ENCODE results near the gene PSME2. TPM values are rescaled to one million over a fixed set of nuclear protein-coding genes. Genes with fewer than 3 reads are reported as not detected.

PSME2 gene
- total RNA-seq, 2 experiments from 2014 or later, result 81.7 to 83.2 TPM

DNA sequence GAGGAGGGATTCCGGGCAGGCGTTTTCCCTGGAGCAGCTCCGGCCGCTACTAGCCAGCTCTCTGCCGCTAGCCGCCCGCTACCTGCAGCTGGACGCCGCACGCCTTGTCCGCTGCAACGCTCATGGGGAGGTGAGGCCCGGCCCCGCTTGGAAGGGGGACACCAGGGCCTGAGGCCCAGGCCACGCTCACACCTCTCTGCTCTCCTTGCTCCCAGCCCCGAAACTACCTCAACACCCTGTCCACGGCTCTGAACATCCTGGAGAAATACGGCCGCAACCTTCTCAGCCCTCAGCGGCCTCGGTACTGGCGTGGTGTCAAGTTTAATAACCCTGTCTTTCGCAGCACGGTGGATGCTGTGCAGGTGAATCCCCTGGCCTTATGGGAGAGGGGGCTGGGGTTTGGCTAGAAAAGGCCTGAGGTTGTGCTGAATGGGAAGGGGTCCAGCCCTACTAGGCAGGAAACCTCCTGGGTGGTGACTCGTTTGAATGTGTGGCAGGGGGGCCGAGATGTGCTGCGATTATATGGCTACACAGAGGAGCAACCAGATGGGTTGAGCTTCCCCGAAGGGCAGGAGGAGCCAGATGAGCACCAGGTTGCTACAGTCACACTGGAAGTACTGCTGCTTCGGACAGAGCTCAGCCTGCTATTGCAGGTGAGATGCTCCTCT, 1.5 kb upstream of the PSME2 start:
- no peaks in the 10 kb centered on the region for H3K9me3 ChIP-seq (ENCODE audit: control insufficient read depth in 1 of 2, insufficient read depth in 1 of 2, low read length in 2 of 2)
- H3K4me1 ChIP-seq (ENCODE audit: insufficient read depth, low read length), result peaks cover 62% of the 10 kb centered on the region
- Mint-ChIP-seq H3K36me3 (ENCODE audit: low read depth) (peaks cover 86% of the 10 kb centered on the region), H3K4me3 (peak overlapping the region; percentile 99), H3K9me3 (no peaks in the 10 kb centered on the region), H3K4me1 (ENCODE audit: low read depth) (peaks cover 58% of the 10 kb centered on the region), H3K27me3 (no peaks in the 10 kb centered on the region), H3K27ac (peak overlapping the region; percentile 90)
- peak overlapping the region; percentile 46 to 76 for H3K27ac ChIP-seq (ENCODE audit: low read depth in 1 of 2, low read length in 2 of 2)
- TF ChIP-seq, protein P1, sequence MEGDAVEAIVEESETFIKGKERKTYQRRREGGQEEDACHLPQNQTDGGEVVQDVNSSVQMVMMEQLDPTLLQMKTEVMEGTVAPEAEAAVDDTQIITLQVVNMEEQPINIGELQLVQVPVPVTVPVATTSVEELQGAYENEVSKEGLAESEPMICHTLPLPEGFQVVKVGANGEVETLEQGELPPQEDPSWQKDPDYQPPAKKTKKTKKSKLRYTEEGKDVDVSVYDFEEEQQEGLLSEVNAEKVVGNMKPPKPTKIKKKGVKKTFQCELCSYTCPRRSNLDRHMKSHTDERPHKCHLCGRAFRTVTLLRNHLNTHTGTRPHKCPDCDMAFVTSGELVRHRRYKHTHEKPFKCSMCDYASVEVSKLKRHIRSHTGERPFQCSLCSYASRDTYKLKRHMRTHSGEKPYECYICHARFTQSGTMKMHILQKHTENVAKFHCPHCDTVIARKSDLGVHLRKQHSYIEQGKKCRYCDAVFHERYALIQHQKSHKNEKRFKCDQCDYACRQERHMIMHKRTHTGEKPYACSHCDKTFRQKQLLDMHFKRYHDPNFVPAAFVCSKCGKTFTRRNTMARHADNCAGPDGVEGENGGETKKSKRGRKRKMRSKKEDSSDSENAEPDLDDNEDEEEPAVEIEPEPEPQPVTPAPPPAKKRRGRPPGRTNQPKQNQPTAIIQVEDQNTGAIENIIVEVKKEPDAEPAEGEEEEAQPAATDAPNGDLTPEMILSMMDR (IDR thresholded peaks at IDR 0.05), result no peak
- ATAC-seq (ENCODE audit: poor library complexity), result no peak
- H3K4me3 ChIP-seq (ENCODE audit: low read length), result peak overlapping the region; percentile 93
- CTCF ChIA-PET, result interaction anchor here (1.0 to 5.5 kb wide), 4 partner anchors 13 to 184 kb away, joined by 3 to 32 read pairs (median 4); partner anchors contain the start of genes DCAF11, IRF9, MDP1 and NRL
- no peaks in the 10 kb centered on the region for H3K27me3 ChIP-seq (ENCODE audit: control insufficient read depth in 1 of 2, insufficient read depth in 2 of 2, low read length in 2 of 2)
- intact Hi-C loops (cut with DNase I, micrococcal nuclease), result loop anchor here (1.0 to 5.0 kb wide), 6 partner anchors 12 to 85 kb away; partner anchors contain the start of genes GMPR2 (in 2 of the 2), IPO4 (in 2 of the 2), NEDD8 (in 2 of the 2) and IRF9 (in 1 of the 2)
- DNase-seq, result peak in 1 of 14 experiments; percentile 30
- POLR2A ChIA-PET, result interaction anchor here (1.0 to 8.1 kb wide), 13 partner anchors 8 to 294 kb away, joined by 3 to 154 read pairs (median 16); partner anchors contain the start of genes DCAF11, IPO4, IRF9 and MDP1
- H3K36me3 ChIP-seq (ENCODE audit: insufficient read depth, low read length), result peaks cover 69% of the 10 kb centered on the region

DNA sequence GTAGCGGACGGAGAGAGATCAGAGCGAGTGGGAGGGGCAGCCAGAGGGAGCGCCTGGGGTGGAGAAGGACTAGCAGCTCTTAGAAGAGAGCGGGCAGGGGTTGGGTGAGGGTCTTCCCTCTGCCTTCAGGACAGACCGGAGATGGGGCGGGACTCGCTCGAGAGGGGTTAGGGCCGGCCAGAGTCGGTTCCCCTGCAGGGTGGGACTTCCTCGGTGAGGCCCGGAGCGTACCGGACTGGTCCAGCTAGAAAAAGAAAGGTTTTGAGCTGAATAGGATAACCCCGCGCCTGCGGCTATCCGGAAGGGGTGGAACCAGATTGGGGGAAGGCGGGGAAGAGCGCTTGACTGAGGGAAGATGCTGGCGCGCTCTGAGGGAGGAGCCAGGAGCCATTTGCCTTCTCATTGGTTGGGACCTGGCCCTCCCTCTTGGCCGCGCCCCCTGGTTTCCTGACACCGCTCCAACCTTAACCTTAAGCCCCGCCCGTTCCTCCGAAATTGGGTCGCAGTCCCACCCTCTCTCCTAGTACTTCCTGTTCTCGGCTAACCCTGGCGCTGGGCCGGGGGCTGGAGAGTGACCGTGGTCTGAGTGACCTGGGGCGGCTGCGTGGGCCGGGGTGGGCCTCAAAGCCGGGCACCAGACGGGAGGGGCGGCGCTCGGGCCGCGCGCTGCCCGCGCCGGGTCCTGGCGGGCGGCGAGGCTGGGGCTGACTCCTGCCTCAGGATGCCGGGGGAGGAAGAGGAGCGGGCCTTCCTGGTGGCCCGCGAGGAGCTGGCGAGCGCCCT, 759 bp upstream of the PSME2 start, which contains the start of gene RNF31:
Gene RNF31 (plus strand): TSS at position 521 of the 783 bp plus-strand sequence. CDS start 201 bp downstream, at position 722.
- peaks cover 61% of the 10 kb centered on the region for H3K4me1 Mint-ChIP-seq (ENCODE audit: low read depth)
- TF ChIP-seq, protein P1 (IDR thresholded peaks at IDR 0.05), result no peak
- Histone ChIP-seq H3K36me3 (ENCODE audit: insufficient read depth, low read length) (peaks cover 69% of the 10 kb centered on the region), H3K4me1 (ENCODE audit: insufficient read depth, low read length) (peaks cover 65% of the 10 kb centered on the region), H3K27ac (ENCODE audit: low read depth in 1 of 2, low read length in 2 of 2) (peak within 1 kb of the TSS; percentile 76 to 82), H3K4me3 (ENCODE audit: low read length) (peak within 1 kb of the TSS; percentile 93), H3K9me3 (ENCODE audit: control insufficient read depth in 1 of 2, insufficient read depth in 1 of 2, low read length in 2 of 2) (no peaks in the 10 kb centered on the region), H3K27me3 (ENCODE audit: control insufficient read depth in 1 of 2, insufficient read depth in 2 of 2, low read length in 2 of 2) (no peaks in the 10 kb centered on the region)
- no peaks in the 10 kb centered on the region for H3K27me3 Mint-ChIP-seq
- peaks cover 83% of the 10 kb centered on the region for H3K36me3 Mint-ChIP-seq (ENCODE audit: low read depth)
- peak within 1 kb of the TSS; percentile 90 for H3K27ac Mint-ChIP-seq
- ATAC-seq (ENCODE audit: poor library complexity), result peak; percentile 91
- DNase-seq, result peak; percentile 91 to 99 (median 97)
- ChIA-PET POLR2A (interaction anchor here (0.7 to 8.1 kb wide), 24 partner anchors 9 to 1052 kb away, joined by 3 to 154 read pairs (median 8); partner anchors contain the start of genes C14orf119, CHMP4A, DCAF11 and IPO4), CTCF (interaction anchor here (0.8 to 5.5 kb wide), 8 partner anchors 9 to 96 kb away, joined by 3 to 32 read pairs (median 4); partner anchors contain the start of genes DCAF11, IRF9, MDP1 and NRL)
- no peaks in the 10 kb centered on the region for H3K9me3 Mint-ChIP-seq
- peak within 1 kb of the TSS; percentile 99 for H3K4me3 Mint-ChIP-seq
- intact Hi-C loops (cut with DNase I, micrococcal nuclease), result loop anchor here (1.0 to 5.0 kb wide), 6 partner anchors 11 to 86 kb away; partner anchors contain the start of genes GMPR2 (in 2 of the 2), IPO4 (in 2 of the 2), NEDD8 (in 2 of the 2) and IRF9 (in 1 of the 2)

All from CD4-positive, alpha-beta T cell (primary cell).